Vagina (tissue), 2 donors: Measurements from ENCODE around the gene TMEM235.

Experiments
- POLR2A ChIP-seq, 2 donors: fragments of 450-650 bp; IDR thresholded peaks; one replicate each; pipeline ENCODE4 v1.6.1; 2017; ENCODE audit warnings: antibody characterized with exemption in 2 of 2, mild to moderate bottlenecking in 2 of 2, moderate library complexity in 2 of 2
- POLR2AphosphoS5 ChIP-seq, 2 donors: sonication (generic); formaldehyde crosslinking; IDR thresholded peaks; one replicate each; pipeline ENCODE4 v1.9.0; 2017; ENCODE audit warnings: antibody characterized with exemption in 2 of 2, mild to moderate bottlenecking in 2 of 2, low read depth in 1 of 2; ENCODE audit not compliant: insufficient read depth in 1 of 2
- TF ChIP-seq, protein P1 (sequence below), 3 experiments: fragments of 450-650 bp in 2 of 3; fragments of 200-600 bp in 1 of 3; sonication (generic) in 1 of 3; IDR thresholded peaks; one replicate each; pipeline ENCODE4 v1.5.1; 2017 to 2019; ENCODE audit warnings: antibody characterized with exemption in 3 of 3, mild to moderate bottlenecking in 2 of 3, moderate library complexity in 2 of 3

DNA sequence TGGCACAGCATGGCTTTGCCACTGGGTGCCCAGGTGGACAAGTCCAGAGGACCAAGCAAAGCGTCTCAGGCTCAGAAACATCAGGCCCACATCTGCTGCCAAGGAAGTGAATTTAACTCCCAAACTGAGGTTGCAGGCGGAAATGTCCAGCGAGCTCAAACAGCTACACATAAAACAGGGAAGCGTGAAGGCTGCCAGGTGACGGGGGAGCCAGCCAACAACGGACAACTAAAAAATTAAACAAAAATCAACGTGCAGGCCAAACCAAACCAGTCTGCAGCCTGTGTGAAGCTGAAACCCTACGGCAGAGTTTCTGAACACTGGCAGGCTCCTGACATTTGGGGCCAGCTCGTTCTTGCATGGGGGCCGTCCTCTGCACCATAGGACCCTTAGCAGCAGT, 47.1 kb upstream of the TMEM235 start:
- TF ChIP-seq, protein P1, sequence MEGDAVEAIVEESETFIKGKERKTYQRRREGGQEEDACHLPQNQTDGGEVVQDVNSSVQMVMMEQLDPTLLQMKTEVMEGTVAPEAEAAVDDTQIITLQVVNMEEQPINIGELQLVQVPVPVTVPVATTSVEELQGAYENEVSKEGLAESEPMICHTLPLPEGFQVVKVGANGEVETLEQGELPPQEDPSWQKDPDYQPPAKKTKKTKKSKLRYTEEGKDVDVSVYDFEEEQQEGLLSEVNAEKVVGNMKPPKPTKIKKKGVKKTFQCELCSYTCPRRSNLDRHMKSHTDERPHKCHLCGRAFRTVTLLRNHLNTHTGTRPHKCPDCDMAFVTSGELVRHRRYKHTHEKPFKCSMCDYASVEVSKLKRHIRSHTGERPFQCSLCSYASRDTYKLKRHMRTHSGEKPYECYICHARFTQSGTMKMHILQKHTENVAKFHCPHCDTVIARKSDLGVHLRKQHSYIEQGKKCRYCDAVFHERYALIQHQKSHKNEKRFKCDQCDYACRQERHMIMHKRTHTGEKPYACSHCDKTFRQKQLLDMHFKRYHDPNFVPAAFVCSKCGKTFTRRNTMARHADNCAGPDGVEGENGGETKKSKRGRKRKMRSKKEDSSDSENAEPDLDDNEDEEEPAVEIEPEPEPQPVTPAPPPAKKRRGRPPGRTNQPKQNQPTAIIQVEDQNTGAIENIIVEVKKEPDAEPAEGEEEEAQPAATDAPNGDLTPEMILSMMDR (IDR thresholded peaks at IDR 0.05): no peak
- TF ChIP-seq POLR2A (IDR thresholded peaks at IDR 0.05): no peak
- no peak for TF ChIP-seq POLR2AphosphoS5 (IDR thresholded peaks at IDR 0.05; ENCODE audit: insufficient read depth in 1 of 2, low read depth in 1 of 2)
